NCI-H128 (cell line): ENCODE results near the gene FBXO8.

ENCODE experiments used
- DNase-seq: peaks from one replicate; lab custom pipeline; 2025; ENCODE audit not compliant: unreplicated experiment; lab: John Stamatoyannopoulos, UW

FBXO8 gene

DNA sequence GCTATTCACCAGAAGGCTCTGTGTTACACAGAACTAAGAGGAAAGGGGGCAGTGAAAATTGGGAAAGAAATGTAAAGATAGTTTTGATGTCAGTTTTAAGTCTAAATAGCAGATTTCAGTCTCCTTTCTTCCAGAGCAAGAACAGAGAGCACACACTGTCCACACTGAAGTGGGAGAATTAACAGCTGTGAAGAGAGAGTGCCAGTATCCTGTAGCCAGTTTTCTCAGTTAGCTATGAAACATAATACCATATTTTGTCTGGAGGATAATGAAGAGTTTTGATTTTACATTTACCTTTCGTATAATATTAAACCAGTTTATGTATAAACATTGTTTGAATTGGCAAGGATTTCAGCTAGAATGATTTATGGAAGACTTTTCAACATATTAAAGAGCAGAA is 35.1 kb downstream of the FBXO8 start:
- no peak for DNase-seq

DNA sequence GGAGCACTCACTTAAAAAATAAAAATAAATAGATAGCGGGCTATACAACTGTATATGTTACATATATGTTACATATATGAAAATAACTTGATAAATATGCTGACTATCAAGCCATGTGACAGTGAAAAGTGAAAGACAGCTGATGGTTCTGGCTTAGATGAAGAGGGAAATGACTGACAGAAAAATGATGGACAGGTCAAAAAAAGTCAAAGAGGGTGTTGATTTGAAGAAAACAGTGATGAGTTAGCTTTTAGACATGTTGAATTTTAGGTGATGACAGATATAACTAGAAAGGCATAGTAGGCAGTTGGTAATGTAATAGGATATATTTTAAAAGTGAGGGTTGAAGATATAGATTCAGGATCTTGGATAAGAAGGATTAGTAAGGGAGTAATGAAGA is 37.8 kb downstream of the FBXO8 start:
- no peak for DNase-seq

DNA sequence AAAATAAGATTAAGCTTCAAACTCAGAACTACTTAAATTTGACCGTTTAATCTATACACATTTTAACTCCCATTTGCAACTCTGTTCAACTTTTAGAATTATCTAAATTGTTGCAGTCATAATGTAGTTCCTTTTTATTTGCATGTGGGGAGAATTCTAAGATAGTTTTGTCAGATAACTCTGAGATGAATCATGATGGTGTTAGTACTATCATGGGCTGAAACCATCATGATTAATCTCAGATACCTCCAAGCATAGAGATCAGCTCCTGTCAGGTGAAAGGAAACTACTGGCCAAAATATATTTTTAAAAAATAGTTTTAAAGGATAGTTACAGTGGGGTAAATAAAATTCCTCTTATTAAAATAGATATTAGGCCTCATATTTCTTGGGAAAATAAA is 39.0 kb downstream of the FBXO8 start:
- DNase-seq = no peak

DNA sequence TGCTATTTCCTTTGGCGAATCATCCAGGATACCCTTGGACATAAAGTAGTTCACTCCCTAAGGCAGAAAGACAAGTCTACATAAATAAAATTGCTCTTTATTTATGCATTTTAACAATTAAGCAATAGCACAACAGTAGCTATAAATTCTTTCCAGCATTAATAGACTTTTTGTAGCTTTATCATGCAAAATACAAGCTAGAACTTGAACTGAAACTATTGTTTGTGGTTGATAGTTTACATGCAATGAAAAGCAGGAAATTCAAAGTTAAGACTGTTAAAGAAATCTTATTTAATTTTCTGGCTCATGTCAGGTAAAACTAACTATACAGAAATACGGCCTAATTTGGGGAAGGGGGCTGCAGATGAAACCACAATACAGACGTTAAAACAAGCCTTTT is 42.3 kb downstream of the FBXO8 start:
- DNase-seq = no peak

DNA sequence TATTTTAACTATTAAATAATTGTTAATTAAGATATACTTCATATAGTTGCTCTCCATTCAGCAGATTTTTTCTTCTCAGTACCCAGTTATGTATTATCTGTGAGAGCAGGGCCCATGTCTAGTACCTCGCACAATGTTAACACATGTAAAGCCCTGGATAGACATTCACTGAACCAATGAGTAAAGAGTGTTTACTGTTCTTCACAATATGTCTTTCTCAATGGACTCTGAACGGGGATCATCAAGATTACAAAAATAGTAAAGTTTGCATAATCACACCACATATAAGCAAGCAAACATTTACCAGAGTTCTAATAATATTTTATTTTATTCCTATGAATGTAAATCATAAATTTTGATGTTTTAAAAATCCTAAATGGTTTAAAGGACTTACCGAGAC is 47.1 kb downstream of the FBXO8 start:
- DNase-seq = no peak

DNA sequence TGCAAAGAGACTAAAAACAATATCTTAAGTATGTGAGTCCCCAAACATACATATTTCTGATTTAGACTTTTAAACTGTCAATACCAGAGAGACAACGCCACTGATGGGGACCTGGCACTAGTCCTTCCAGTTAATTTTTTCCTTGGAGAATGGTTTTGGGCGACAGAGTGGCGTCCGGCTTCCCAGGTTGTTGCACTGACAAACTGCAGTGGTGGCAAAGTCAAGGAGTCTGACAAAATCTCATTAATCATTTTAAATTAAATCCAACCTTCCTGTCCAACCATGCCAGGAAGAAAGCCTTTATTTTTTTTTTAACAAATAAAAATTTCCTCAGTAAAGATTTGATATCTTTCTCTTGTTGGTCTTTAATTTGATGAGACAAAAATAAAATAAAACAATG is 52.8 kb downstream of the FBXO8 start:
- DNase-seq = no peak

DNA sequence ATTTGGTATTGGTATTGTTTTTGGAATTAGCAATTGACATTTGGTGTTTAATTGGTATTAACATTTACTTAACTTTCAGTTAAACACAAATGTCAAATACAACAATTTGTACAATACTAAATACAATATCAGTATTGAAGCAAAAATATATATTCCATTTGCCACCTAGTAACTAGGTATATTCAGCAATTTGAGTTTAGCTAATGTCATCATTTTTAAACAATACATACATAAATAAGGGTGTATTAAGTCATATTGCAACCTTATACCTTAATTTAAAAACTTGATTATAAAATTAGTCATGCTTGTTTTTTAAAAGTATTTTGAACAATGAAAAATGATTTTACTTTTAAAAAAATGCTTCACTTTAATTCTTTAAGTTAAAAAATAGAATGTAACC is 53.3 kb downstream of the FBXO8 start:
- no peak for DNase-seq

DNA sequence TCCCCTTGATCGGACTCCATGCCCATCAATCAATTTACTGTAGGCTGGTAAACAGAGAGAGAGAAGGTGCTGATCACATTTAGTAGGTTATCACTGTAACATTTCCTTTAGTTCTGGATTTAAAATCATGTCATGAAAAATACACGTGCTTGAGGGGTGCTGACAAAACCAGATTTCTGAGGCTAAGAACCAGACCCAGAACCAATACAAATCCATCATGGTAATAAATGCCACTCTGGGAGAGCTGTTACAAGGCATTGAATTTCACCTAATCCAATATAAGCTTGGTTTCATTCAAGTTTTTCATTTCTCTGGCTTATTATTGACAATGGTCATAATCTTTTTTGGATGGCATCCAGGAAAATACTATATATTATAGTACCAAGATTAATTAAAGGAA is 54.5 kb downstream of the FBXO8 start:
- no peak for DNase-seq

DNA sequence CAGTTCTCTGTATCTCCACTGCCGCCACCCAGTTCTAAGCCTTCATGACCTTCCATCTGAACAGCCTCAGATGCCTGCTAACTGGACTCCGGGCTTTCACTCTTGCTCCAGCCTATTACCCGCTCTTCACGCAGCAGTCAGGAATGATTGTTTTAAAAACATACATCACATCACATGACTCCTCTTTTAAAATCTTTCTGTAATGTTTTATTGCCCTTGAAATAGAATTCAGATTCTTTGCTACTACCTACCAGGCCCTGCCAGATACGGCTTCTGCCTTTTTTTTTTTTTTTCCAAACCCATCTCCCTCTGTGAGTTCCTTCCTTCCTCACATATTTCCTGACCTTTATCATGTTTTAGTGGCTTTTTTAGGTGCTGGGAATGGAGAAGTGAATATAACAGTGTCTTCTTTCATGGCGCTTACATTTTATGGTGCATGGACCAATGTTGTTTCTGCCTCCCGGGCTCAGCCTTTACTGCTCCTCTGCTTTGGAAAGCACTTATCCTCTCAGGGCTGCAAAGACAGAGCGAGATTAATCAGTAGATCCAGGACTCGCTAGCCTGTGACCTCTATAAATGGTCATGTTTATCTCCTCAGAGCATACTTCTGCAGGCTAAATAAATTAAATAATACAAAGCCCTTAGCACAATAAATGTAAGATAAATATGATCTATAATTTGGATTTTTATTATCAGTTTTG is 58.0 kb downstream of the FBXO8 start:
- DNase-seq = no peak

DNA sequence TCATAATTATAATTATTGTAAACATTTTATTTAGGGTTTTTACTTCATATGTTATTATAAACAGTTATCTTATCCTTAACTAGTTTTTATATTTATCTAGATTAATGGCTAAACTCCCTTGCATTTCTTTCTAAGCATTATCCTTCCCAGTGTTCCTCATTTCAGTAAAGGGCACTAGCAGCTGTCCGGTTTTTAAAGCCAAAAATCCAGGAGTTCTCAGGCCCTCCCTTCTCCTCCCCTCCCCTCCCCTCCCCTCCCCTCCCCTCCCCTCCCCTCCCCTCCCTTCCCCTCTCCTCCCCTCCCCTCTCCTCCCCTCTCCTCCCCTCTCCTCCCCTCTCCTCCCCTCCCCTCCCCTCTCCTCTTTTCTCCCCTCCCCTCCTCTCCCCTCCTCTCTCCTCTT is 58.9 kb downstream of the FBXO8 start:
- DNase-seq = no peak

DNA sequence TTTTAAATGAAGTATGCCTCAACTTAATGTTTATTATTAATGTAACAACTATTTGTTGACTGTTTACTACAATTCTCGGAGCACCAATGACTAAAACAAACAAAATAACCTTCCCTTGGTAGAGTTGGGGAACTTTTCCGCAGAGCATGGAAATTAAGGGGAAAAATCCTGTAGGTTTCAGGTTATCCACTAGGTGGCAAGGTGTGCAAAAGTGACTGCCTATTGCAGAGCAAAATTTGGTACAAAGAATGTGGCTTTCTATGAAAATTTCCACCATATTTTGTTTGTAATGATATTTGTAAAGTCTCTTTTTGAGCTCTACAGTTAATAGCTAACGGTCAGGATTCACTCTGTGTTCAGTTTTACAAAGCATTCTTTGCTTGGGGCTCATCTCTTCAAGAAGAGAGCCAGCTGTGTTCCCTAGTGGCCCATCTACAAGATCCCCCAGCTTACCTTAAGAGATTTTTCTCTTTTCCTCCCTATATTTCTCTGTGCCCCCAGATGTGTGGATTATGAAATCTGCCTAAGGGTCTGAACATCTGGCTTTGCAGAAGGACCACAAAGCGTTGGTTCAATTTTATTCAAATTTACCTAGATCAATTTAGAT is 61.1 kb downstream of the FBXO8 start:
- DNase-seq = no peak

DNA sequence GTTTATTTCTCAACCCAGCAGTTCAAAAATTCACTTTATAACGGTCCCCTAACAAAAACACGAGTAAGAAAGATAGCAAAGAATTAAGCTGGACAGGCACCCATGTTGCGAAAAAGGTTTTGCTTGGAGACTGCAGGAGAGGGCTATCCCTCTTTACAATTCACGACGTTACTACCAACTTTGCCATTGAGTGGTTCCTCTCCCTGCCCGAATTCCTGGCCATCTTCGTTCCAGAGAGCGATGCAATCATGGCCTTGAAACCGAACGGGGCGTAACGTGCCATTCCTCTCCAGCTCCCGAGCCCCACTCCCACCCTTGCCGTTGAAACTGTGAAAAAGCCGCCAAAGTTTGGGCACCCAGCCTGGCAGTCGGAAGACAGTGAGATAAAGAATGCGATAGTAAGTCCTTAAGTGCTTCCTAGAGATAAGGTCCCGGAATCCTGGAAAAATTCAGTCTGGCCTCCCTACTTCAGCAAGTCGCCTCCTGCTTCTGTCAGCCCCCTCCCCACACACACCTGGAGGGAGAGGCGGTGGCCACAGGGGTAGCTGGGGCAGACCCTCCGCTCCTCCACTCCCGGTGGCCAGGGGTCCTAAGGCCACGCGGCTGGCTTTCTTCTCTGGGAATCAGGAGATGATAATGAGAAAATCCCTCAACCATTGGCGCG is 65.2 kb downstream of the FBXO8 start:
- no peak for DNase-seq

DNA sequence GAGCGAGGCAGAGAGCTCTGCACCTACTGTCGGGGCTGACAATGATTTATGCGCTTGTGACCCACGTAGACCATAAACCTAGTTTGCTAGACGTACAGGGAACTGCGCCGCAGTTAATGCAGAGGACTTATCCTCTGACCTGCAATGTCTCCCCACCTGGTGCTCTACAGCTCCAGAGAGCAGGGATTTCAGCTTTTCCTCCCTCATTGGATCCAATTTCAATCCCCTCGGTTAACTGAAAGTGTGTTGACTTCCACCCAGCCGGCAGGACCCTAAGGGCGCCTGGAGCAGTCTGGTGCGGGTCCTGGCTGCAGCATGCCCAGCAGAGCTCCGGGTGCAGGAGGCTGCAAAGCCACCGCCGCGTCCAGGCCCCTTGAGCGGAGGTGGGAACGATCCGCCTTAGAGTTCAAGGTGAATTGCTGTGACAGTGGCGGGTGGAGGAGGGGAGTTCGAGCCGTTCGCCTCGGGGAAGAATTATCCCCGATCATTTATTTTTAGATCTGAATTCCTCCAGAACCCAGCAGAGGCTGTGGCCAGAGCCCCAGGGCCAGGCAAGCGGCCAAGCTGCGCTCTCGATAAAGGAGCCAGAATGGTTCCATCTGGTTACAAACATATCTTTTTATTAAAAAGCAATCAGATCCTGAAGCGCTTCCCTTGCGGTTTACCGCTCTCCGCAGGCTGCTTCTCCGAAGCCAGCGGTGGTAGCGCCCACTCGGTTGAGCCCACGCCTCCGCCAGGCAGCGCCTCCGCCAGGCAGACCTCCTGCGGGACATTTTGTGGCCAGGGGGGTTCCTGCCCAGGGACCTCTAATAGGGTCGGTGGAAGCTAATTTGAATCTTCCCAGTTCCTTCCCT is 66.0 kb downstream of the FBXO8 start:
- DNase-seq = no peak

DNA sequence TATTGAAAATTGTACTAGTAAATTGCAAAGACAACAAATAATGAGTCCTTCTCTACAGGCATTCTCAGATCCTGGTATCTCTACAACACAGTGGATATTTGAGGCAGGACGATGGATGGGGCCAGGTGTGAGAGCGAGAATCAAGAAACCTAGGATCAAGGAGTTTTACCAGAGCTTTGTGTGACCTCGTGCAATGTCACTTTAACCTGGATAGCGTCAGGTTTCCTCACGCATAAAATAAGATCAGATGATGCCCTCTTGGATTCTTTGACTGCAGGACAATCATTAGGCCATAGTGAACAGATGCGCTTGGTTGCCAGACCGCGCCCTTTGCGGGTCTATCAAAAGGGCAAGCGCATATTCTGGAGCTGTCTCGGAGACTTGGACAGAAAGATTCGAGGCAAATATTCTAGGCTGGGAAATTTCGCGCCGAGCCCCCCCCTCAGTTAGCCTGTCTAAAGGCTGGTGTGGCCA is 66.6 kb downstream of the FBXO8 start:
- DNase-seq = no peak

DNA sequence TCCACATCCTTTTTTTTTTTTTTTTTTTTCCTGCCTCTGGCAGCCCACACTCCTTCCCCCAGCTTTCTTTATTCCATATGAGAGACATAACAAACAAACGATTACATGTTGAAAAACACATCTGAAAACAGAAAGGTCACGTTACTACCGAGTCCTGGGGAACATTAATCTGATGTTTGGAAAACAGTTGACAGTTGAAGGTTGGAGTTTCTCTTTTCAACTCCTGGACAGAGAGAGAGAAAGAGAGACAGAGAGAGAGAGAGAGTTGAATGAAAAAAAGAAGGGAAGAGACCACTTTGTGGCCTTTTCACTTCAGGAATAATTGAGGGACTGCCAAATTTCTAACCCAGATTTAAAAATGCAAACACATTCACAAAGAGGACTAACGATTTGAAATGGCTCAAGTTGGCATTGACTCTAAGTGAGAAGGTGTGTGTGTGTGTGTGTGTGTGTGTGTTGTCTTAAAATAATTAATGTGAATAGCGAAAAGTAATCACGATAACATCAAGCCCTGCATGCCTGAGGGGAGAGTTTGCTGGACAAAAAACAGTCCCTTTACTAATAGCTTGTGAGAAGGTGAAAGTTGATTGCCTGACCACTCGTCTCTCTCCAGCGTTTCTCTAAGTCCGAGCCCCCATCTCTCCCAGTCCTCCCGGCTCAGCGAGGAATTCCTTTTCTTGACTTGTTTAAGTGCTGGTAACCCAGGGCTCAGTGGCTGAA is 67.3 kb downstream of the FBXO8 start:
- DNase-seq = no peak

DNA sequence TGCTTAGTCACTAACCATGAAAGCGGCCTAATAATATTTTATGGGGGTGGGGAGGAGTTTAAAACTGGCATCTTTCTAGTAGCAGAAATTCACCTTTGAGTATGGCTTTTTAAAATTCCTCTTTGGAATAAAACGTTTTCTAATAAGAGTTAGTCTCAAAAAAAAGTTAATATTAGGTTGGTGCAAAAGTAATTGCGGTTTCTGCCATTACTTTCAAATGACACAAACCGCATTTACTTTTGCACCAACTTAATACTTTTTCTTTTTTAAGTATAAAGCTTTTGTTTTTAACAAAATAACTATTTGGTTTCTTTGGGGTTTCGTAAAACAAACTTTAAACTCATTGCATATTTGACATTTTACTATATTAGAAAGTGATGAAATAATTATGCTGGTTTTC is 68.4 kb downstream of the FBXO8 start:
- DNase-seq = no peak

DNA sequence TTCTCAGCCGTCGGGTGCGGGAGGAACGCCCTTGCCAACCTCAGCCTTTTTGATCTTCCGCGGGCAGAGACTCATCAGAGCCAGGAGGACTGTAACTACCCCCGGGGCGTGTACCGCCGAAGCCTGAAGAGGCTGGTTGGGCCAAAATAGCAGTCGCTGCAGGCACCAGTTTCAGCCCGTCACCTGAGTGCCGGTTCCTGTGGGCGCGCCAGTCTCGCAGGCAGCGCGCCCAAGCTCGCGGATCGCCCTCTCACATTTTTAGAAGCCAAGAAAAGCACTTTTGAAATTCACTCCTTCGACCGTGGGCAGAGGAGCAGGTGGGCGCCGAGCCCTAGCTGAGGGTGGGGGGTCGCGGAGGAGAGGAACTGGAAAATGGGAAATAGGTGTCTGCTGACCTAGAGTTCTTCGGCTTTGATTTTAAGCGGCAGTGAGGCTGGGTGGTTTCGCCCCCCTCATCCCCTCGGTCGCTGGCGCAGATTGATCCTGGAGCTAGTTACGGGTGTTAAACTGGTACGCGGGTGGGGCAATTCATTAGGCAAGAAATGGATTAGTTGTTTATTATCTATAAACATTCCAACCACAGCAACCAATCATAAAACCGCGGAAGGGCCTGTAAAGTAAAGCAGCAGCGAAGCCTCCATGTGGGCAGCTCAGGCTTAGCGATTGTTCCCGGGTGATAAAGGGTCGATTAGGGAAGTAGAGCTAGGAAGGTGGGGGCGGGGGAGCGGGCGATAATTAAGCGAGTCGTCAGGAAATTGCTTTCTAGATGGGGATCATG is 69.2 kb downstream of the FBXO8 start:
- no peak for DNase-seq

DNA sequence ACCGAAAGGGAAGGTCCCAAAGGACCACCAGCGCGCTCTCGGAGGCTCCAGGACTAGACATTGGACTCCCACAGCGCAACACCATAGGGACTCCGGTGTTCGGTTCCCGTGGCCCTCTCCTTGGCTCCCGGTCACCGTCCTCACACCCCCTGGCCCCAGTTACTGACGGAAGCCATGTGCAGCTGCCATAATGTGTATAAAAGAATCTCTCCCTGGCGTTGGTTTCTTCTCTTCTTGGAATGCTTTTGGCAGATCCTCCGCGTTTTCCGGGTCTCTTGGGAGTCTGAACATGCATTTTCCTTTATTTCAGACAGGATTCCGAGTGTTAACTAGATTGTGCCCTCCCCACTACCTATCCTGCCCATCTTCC is 69.8 kb downstream of the FBXO8 start:
- no peak for DNase-seq

DNA sequence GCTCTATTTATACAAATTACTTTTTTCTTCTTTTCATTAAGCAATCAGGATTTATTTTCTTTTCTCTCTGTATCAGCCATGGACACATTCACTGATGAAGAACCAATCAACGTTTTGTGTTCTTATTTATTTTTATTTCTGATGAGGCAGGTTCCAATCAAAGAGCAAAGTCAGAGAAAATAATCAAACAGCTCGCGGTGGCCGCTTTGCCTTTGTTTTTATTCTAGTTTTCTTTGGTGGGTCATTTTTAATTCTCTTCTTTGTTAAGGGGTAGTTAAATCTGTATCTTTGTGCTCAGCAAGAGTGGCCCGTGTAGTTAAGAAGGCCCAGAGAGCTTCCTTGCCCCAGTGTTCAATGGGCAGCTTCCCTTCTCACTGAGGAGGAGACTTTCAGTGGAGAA is 71.4 kb downstream of the FBXO8 start:
- no peak for DNase-seq

DNA sequence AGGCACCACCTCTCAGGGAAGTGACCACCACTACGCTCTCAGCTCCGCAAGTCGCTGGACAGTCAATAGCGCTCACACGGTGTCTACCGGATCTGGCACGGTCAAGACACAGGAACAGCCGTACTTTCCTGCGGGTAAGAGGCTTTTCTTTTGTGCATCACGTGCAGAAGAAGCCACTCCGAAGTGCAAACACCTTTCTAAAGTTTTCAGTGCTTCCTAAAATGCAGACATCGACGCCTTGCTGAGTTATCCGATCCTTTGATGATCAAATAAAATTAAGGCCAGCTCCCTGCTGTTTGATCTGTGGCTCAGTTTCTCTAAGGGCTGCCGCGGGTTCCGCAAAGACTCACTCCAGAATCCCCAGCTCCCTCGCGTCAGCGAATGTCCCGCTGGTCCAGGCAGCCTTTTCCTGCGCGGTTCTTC is 71.8 kb downstream of the FBXO8 start:
- DNase-seq = no peak
